ENCODE measurements around the gene FAM184B.
"Not testable (repeated sequence)": the region's sequence is repeated elsewhere in the genome, so short reads cannot be mapped to it uniquely, and the experiment has no call there.

The FAM184B gene

DNA sequence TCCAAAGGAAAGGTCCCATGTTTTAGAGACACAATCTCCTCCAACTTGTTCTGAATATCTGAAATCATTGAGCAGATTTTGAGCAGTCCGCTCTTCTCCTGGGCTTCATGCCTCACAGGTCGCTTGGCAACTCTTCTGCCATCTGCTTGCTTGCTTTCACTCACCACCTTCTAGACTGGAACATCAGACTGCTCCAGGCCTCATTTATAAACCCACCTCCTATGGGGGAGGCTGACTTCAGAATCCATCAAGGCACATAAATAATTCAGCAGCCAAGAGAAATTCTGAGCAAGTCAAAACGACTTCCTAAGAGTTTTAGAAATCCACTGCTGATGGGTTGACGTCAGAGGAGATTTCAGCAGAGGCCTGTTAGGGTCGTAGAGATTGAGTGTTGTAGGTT lies 64.1 kb downstream of the FAM184B start:
- no peak for DNase-seq

DNA sequence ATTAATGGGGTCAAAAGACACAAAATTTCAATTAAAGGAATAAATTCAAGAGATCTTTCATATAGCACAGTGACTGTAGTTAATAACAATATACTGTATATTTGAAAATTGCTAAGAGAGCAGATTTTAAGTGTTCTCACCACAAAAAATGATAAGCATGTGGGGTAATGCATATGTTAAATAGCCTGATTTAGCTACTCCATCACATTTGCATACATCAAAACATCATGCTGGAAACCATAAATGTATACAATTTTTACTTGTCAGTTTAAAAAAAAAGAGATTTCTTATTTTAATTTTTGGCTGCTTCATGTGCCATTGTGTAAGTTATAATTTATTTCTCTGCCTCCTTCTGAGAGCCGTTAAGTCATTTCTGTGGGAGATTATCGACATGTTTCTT lies 65.9 kb downstream of the FAM184B start:
- no peak for DNase-seq

DNA sequence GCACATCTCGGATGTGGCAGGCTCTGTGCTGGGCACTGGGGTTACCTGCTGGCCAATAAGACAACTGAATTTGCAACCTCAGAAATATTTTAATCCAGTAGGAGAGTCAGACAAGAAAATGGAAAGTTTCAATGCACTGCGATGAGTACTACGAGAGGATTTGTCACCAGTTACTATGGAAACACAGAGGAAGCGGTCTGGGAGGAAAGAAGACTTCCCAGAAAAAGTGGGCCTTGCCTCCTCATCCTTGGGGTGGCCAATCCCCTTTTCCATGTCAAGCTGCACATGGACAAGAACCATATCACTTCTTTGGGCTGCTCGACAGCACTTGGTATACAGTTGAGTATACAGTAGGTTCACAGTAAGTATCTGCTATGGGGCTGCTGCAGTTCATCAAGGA lies 67.6 kb downstream of the FAM184B start:
- no peak for DNase-seq

DNA sequence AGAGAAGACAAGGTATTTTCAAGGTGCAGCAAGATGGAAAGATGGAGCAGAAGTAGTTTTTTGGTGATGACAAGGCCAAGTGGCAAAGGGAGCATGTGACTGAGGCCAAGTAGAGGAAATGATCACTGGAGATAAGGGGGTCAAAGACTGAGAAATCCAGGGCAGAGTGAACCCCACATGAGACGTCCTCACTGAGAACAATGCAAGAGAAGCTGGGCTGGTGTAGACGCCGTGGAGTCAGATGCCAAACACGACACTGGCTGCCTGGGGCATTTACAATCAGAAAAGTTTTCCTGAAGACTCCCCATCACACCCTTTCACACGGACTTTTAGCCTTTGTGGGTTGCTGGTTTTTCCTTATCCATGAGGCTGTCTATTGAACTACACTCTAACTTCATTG lies 69.3 kb downstream of the FAM184B start:
- no peak for DNase-seq

DNA sequence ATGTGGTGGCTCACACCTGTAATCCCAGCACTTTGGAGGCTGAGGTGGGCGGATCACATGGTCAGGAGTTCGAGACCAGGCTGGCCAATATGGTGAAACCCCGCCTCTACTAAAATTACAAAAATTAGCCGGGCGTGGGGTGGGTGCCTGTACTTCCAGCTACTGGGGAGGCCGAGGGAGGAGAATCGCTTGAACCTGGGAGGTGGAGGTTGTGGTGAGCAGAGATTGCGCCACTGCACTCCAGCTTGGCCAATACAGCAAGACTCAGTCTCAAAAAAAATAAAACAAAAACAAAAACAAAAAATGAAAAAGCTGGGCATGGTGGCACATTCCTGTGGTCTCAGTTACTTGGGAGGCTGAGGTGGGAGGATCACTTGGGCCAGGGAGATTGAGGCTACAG lies 70.2 kb downstream of the FAM184B start:
- not testable (repeated sequence) for DNase-seq

DNA sequence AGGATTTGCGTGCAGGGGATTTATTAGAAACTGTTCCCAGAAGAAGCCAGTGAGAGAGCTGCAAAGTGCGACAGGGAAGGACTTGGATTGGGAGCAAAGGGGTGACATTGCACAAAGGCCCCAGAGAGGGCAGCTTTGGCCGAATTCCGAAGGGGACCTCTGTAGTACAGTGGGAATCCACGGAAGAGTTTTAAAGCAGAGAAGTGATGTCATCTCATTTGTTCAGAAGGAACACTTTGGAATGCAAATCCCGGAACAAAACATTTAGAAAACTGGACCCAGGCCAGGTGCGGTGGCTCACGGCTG lies 71.7 kb downstream of the FAM184B start:
- no peak for DNase-seq

DNA sequence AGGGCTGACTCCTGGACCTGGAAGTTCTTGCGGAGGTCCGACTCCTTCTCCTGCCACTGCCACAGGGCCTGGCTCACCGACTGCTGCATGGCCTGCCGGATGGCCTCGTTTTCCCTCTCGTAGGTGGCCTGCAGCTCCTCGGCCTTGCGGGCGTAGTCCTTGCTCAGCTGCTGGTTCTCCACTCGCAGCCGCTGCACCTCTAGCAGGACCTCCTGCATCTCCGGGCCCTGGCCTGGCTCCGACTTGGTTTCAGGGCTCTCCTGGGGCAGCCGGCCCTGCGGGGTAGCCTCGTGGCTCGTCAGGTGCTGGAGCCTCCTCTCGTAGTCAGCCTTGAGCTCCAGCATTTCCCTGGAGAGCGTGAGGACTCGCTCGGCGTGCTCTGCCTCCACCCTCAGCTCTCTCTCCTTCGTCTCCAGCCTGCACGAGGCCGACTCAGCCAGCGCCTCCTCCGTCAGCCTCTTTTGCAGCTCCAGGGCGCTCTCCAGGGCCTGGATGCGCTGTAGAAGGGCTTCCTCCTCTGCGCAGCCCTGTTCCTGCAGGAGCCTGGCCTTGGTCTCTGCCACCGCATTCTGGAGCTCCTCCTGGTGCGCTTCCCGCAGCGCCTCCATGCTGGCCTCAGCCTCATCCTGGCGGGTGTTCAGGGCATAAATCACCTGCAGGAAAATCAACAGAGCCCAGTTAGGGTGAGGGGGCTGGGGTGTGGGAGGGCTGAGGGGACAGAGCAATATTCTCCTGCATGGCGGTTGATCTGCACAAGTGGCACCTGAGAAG lies 72.2 kb downstream of the FAM184B start:
- no peak for DNase-seq

DNA sequence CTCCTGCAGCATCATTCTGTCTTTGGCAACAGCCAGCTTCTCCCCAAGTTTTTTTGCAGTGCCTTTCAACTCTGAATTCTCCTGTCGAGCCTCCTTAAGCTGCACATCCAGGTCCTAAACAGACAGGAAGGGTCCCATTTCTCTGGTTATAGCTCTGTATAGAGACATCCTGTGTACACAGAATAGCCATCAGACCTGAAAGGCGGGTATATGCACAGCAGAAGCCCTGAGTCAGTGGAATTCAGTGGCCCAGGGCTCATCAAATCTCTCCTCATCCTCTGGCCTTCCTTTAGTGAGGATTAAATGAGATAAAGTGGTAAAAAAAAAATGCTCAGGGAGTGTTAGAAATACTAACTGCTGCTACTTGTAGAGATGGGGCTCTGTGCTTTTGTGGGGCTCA lies 73.8 kb downstream of the FAM184B start:
- no peak for DNase-seq

DNA sequence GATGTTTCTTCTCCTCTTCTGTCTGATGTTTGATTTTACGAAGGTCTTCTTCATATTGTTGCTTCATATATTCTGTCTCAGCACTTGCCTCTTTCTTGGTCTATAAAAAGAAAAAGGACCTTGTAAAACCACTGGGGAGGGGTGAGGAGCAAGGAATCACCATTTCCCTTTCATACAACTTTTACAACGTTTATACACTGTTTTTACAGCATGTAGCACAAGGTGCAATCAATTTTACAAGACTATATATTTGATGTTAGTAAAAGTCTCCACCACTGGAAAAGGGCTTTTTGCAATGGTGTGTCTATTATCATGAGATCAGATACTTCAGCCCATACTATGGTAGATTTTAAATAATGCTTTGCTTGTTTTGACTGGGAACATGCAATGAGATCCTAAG lies 76.3 kb downstream of the FAM184B start:
- no peak for DNase-seq

DNA sequence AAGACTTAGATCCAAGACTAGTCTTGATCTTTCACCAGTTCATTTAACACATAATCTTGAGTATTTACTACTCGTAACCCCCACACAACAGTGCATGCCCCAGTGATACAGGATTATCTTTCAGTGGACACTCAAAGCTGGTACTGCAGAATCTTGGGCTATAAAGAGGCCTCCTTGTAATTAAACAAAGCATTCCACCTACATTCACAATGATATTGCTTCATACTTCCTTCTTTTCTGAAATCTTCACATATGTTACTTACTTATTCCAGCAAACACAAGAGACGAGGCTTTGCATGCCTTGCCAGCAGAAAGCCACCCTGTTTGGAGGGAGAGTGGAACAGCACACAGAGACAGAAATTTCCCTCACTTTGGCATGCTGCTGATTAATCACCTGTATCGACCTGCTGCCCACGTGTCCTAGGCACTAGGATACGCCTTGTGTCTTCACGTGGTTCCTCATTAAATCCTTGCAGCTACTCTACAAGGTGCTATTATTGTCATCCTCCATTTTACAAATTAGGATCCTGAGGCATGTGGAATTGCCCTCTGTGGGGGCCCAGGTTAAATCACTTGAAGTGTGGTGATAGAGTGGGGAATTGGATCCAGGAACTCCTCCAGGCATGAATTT lies 77.3 kb downstream of the FAM184B start:
- peak in 1 of 4 experiments; percentile 12 for DNase-seq

DNA sequence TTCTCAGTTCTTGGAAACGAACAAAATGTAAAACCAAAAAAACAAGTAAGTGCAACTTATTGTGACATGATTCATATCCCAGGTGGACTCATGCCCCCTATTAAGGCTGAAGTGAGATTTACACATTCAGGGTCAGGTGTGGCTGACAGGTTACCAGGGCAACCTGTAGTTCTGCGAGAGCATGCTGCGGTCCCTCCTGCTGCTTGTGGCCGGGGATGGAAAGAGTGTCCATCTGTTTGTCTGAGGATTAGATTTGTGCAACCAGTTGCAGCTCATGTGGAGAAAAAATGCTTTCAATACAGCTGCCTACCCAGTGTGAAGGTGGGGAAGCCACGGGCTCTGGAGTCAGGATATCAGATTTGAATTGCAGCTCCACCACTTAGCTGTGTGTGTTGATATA lies 78.8 kb downstream of the FAM184B start:
- DNase-seq: no peak

DNA sequence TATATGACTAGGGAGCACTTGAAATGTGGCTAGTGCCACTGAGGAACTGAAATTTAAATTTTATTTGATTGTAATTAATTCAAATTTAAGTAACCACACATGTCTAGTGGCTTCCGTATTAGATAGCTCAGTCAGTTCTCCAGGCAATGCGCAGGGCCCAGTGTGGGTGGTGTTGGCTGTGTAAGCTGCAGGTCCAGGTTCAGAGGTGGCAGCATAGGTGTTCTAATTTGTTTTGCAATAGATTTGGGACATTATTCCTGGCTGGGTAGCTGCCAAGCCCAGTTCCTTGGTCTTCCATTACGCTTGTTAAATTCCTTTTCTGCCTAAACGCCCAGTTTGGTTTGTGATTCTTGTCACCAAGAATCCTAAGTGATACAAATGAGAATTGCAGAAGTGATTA lies 79.5 kb downstream of the FAM184B start:
- DNase-seq: no peak

DNA sequence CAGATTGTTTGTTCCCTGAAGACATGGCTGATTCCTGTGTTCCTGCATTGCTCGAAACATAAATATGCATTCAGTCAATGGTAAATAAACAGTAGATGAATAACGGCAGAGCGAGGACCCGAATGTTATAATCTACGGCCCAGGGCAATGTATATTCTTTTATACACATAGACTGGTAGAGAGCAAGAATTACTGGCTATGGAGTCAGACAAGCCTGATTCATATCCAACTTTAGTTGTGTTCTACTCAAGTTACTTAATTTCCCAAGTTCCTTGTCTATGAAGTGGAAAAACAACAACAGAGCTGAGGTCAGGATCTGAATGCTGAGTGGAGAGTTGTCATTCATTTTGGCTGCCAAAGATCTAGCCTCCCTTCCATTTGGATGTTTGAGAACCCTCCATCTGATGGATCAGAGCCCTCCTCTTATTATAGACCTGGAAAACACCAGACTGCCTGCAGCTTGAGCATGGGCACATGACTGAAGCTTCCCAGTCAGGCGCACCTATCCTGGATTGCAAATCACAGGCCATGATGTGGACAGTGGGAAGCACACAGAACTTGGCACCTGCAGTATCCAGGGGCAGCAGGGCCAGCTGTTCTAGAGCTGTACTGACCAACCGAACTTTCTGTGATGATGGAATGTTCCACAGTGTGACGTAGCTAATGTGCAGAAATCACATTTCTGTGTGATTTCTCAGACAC lies 80.1 kb downstream of the FAM184B start:
- DNase-seq: no peak

DNA sequence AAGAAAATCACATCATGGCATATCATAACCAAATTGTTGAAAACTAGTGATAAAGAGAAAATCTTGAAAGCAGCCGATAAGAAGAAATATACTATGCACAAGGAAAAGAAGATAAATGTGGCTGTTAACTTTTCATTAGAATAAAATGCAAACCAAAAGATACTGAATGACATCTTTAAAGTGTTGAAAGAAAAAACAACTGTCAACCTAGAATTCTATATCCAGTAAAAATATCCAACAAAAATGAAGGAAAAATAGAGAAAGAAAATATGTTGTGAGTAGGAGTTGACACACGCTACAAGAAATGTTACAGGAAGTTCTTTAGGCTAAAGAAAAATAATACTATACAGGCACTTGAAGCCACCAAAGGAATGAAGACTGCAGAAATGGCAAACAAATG lies 82.0 kb downstream of the FAM184B start:
- DNase-seq: no peak

DNA sequence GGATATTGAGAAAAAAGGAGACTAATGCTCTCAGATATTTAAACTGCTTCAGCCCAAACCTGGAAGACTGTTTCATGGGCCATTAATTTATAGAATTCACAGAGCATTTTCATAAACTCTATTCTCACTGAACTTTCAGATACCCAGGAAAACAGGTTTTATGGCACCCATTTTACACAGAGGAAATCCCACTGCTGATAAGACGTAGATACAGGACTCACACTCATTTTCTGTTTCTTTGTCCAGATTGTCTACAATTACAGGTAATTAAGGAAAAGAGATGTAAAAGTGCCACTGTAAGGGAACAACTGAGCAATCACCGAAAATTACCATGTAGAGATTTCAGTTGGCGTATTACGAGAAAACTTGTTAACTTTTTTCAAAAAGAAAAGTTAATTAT lies 83.3 kb downstream of the FAM184B start:
- no peak for DNase-seq

DNA sequence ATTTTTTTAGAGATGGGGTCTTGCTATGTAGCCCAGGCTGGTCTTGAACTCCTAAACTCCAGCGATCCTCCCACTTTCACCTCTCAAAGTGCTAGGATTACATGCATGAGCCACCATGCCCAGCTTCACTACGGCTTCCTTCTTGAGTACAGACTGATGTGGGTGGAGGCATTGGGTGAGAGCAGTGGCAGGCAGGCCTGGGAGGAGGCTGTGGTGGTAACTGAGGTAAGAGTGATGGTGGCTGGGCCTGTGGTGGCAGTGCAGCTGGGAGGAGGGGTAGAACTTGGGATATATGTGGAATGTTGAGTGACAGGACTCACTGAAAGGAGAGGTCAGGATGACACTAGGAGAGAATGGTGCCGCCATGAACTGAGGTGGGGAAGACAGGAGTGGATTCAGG lies 86.1 kb downstream of the FAM184B start:
- no peak for DNase-seq

DNA sequence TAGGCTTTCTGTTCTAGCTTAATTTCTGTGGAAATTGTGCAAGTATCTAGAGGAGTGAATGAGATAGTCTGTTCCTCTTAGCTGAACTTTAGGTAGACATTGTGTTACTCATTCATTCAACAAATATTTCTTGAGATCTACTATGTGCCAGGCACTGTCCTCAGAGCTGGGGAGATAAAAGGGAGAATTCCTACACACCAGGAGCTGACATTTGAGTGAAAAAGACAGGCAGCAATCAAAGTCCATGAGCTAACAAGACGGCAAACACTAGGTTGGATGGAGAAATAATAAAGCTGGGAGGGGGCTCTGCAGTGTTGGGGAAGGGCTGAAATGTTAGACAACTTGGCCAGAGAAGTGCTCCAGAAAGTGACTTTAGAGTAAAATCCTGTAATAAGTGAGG lies 86.9 kb downstream of the FAM184B start:
- DNase-seq: no peak

DNA sequence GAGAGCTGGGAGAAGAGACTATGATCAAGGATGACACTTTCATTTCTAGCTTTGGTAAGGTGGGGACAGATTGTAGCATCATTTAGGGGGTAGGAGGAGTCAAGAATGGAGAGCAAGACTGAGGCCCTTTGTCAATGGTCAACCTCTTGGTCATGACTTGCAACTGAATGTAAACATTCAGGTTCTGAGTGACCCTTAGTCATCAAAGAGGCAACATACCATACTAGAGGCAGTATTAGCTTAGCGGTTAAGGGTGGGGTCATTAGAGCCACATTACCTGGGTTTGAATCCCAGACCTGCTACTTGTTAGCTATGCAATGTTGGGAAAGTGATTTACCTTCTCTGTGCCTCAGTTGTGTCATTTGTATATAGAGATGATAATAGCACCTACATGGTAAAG lies 90.5 kb downstream of the FAM184B start:
- DNase-seq: no peak

DNA sequence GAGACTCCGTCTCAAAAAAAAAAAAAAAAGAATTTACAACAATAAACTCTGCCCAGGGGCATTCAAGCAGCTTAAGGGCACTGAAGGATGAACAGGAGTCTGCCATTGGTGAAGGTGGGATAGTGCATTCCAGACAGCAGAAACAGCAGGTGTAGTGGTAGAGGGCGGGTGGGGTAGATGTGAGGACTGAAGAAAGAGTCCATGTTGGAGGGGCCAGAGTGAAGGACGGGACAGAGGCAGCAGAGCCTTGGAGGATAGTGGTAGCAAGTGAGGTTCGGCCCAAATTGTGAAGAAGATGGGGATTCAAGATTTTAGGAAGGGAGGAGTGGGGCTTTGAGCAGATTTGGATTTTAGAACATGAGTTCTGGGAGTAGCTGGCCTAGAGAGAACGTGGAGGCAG lies 91.3 kb downstream of the FAM184B start:
- no peak for DNase-seq

DNA sequence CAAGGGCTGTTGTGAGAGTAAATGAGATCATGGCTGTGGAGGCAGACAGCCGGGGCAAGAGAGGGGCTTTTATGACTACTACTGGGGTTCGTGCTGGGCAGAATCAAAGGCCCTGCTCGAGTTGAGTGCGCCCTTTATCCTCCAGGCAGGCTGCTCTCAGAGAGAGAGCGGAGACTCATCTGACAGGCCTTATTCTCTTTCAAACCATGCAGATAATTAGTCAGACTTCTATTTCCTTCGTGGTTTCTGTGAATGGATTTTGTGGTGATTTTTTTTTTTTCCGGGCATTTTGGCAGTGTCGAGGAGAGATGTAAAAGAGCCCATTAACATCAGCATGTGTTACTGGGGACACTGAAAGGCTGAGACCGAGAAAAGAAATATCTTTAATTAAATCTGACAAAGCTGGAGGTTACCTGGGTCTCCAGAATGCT lies 93.4 kb downstream of the FAM184B start:
- DNase-seq: no peak

DNA sequence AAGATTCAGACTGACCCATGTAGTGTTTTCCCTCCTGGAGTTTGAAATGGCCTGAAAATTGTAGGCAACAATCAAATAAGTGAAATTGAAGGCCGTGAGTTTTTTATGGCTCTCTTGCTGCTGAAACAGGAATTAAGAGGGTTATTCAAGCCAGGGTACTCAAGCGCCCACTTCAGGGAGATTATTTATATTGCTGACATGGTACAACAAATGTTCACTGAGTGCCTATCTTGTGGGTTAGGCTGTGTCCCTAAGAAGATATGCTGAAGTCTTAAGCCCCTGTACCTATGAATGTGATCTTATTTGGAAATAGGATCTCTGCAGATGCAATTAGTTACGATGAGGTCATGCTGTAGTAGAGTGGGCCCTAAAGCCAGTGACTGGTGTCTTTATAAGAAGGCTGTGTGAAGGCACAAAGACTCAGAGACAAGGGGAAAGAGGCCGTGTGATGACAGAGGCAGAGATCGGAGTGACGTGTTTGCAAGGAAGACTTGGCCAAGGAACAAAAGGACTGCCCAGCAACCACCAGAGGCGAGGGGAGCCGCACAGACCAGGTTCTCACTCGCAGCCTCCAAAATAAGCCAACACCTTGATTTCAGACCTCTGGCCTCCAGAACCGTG lies 94.1 kb downstream of the FAM184B start:
- DNase-seq: no peak

DNA sequence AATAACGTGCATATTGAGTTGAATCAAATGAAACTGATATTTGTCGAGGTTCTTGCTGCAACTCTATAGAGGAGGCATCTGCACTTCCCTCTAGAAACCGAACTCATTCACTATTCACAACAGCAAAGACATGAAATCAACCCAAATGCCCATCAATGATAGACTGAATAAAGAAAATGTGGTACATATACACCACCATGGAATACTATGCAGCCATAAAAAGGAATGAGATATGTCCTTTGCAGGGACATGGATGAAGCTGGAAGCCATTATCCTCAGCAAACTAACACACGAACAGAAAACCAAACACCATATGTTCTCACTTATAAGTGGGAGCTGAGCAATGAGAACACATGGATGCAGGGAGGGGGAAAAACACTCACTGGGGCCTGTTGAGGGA lies 96.8 kb downstream of the FAM184B start:
- DNase-seq: not testable (repeated sequence)

DNA sequence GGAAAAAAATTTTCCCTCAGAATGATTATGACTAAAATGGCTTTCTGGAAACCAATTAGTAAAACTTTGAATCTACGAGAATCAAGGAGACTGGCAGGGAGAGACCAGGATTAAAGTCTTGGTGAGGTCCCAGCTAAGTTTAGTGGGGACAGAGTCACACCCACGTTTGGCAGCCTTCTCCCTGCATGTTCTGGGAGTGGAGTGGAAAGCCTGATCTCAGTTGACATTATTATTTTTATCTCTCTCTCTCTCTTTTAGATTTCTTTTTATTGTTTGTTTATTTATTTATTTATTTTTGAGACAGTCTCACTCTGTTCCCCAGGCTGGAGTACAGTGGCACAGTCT lies 99.2 kb downstream of the FAM184B start:
- no peak for DNase-seq

All from suppressor macrophage (primary cell).